GM19324 (cell line): ENCODE data around the gene KCNH4.
"Not testable (repeated sequence)": the region's sequence is repeated elsewhere in the genome, so short reads cannot be mapped to it uniquely, and the experiment has no call there.

Source experiments
- ATAC-seq: cut with Tn5 transposase; IDR thresholded peaks from one replicate; pipeline ENCODE4 v1.9.1; 2021; ENCODE audit warnings: mild to moderate bottlenecking, moderate library complexity; ENCODE audit not compliant: unreplicated experiment, low FRiP score

The KCNH4 gene

GRCh38 chr17:42180922-42181850 lies at the start of gene KCNH4:
KCNH4 (minus strand) TSS chr17:42181142; CDS start chr17:42180945, 197 bp downstream.
- no peak for ATAC-seq

- no peak for ATAC-seq
These were observed 49.3 kb upstream of the KCNH4 start for GRCh38 chr17:42230225-42230624.

DNA sequence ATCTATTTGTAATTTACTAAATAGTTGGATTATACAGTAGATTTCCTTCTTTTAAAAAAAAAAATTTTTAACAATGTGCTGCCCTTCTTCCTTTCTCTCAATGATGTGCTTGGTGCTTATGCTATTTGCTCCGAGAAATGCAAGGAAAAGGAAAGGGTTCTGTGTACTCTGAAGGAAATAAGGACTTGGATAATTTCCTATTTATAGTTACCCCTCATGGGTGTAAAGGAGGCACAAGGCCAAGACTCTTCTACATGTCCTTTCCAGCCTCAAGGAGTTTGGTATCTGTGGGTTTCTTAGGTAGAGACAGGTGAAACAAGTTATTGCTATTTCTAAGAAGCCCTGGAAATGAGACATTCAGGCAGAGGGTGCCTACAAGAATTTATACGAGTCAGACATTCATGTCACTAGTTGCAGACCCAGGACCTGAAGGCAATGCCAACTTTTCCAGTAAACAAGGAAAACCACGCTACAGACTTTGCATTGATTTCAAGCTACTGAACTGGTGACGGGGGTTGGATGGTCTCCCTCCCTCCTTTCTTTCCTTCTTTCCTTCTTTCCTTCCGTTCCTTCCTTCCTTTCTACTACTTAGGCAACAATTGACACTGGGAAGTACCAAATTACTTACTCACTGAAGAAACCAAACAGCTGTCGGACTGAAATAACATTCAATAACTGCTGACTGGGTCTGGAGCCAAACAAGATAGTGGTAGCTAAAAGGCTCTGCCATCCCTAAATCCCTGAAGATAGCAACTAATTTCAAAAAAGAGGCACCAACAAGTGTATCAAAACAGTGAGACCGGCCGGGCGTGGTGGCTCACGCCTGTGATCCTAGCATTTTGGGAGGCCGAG lies 47.1 kb upstream of the KCNH4 start:
- no peak for ATAC-seq

GRCh38 chr17:42225646-42226045 lies 44.7 kb upstream of the KCNH4 start:
- no peak for ATAC-seq

- ATAC-seq: no peak
These were observed 43.7 kb upstream of the KCNH4 start for GRCh38 chr17:42224651-42225050.

DNA sequence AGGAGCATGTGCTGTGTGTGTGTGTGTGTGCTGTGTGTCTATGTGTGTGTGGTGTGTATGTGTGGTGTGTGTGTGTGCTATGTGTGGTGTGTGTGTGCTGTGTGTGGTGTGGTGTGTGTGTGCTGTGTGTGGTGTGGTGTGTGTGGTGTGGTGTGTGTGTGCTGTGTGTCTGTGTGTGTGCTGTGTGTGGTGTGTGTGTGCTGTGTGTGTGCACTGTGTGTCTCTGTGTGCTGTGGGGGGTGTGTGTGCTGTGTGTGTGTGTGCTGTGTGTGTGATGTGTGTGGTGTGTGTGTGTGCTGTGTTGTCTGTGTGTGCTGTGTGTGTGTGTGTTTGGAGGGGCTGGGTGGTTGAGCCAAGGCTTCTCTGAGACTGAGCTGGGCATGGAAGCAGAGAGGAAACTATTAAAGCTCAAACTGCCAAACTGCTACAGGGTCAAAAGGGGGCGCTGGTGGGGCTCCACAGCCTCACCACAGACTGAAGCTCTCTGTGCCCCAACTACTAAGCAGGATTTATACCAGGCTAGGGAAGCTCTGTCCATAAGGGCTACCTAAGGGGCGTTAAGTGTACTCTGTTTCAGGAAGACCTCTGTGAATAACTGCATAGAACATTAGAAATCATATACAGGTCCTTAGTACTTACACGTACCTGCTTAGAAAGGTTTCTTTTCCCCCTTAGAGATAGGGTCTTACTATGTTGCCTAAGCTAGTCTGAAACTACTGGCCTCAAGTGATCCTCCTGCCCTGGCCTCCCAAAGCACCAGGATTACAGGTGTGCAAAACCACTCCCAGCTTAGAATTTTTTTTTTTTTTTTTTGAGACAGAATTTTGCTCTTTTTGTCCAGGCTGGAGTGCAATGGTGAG lies 41.2 kb upstream of the KCNH4 start:
- no peak for ATAC-seq

DNA sequence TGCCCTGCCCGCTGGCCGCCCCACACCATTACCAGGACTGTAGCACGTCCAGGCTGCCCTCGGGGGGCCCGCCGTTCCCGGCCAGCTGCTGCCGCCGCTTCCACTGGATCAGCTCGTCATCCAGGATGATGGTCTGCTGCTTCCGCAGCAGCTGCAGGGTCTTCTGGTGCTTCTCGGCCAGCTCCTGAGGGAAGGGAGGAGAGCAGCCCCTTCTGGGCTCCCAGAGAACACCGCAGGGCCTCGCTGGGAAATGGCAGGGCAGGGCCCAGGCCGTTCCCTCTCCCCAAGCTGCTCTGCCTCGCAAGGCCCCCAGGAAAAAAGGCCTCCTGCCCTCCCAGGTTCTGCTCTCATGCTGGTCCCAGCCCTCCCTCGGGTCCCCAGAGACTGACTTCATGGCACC lies 38.3 kb upstream of the KCNH4 start:
- not testable (repeated sequence) for ATAC-seq

GRCh38 chr17:42214156-42214555 lies 33.2 kb upstream of the KCNH4 start:
- no peak for ATAC-seq

GRCh38 chr17:42212382-42212781 lies 31.4 kb upstream of the KCNH4 start:
- ATAC-seq: no peak

GRCh38 chr17:42211921-42212341 lies 31.0 kb upstream of the KCNH4 start:
- not testable (repeated sequence) for ATAC-seq

- ATAC-seq: no peak
These were observed 29.1 kb upstream of the KCNH4 start for GRCh38 chr17:42210046-42210445.

DNA sequence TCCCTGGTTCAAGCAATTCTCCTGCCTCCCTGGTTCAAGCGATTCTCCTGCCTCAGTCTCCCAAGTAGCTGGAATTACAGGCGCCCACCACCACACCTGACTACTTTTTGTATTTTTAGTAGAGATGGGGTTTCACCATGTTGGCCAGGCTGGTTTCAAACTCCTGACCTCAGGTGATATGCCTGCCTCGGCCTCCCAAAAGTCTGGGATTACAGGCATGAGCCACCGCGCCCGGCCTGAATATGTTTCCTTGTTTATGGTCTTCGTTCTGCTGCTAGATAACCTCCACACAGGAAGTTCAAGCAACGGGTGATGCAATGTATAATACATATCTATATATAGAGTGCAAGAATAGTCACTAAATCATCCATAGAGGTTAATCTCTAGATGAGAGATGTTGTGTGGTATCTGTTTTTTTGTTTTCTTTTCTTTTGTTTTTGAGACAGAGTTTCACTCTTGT lies 25.2 kb upstream of the KCNH4 start:
- not testable (repeated sequence) for ATAC-seq

DNA sequence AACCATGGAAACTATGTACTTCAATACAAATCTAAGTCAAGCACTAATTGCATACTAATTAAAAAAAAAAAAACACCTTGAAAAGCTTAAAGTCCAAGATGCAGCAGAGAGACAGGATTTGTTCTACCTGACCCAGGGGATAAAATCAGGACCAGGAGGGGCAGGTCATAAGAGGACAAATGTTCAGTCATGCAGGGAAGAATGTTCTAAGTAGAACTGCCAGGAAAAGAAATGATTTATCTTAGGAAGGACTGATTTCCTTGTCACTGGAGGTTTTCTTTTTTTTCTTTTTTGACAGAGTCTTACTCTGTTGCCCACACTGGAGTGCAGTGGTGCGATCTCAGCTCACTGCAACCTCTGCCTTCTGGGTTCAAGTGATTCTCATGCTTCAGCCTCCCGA lies 22.4 kb upstream of the KCNH4 start:
- ATAC-seq: no peak

DNA sequence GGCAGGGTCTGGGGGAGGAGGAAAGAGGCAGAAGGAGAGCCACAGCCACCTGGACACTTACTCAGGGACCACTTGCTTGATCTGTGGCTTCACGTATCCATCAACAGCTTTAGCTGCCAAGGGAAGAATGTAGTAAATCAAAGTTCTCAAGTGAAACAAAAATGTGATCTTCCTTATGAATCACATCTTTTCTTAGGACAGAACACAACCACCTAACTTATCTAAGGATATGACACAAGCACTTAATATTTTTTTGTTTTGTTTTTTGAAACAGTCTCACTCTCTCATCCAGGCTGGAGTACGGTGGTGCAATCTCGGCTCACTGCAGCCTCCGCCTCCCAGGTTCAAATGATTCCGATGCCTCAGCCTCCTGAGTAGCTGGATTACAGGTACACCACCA lies 21.8 kb upstream of the KCNH4 start:
- ATAC-seq: no peak

- no peak for ATAC-seq
These were observed 21.2 kb upstream of the KCNH4 start for GRCh38 chr17:42202159-42202558.

- ATAC-seq: no peak
These were observed 20.5 kb upstream of the KCNH4 start for GRCh38 chr17:42201458-42201772.

- ATAC-seq: no peak
These were observed 19.9 kb upstream of the KCNH4 start for GRCh38 chr17:42200706-42201457.

DNA sequence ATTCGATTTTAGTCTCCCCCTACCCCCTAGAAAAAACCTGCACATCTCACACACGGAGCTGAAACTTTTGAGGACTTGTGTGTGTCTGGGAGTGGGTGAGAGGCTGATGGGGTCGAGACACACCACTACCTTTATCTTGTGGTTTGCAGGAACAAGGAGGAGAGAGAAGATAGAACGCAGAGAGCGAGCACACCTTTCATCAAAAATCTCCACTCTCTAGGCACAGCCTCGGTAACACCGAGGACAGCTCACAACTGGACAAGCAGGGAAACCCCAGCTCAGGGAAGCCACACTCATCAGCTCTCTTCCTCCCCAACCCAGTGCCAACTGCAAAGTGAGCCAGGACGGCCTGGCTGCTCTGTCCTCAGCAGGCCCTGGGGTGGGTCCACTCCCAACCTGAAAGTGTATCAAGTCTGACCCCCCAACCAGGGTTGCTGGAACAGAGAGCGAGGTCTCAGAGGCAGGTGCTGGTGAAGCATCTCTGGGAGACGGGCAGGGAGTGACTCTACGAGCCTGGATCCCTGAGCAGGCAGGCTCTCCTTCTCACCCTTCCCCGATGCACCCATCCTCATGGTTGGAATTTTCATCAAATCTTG lies 18.6 kb upstream of the KCNH4 start:
- ATAC-seq: no peak

DNA sequence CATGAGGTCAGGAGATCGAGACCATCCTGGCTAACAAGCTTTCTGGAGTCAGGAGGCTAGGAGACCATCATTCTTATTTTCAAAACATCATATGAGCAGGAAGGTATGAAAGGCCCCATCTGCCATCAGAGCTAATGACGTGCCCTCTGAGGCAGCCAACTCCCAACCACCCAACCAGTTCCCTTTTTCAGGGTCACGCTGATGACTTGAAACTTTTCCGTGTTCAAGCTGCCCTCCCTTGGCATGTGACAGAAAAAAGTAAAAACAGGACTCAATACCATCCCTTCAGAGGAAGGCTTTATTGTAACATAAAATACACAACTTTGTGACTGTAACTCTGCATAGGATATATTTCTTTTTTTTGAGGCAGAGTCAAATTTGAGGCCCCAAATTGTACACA lies 18.0 kb upstream of the KCNH4 start:
- no peak for ATAC-seq
